ENCODE results near the gene SLC1A3.
A peak's percentile ranks its signal among the peaks of the same experiment; 100 is the strongest.
"Not testable (repeated sequence)": the region's sequence is repeated elsewhere in the genome, so short reads cannot be mapped to it uniquely, and the experiment has no call there.

The SLC1A3 gene

GRCh38 chr5:36606428-36607113, at the start of gene SLC1A3:
Gene SLC1A3 (plus strand): TSS chr5:36606606. CDS start chr5:36608424, 1,818 bp downstream.
- DNase-seq (ENCODE audit: low read depth) = peak; percentile 60

GRCh38 chr5:36558641-36559040, 47.8 kb upstream of the SLC1A3 start:
- DNase-seq (ENCODE audit: low read depth) = no peak

GRCh38 chr5:36561601-36562000, 44.8 kb upstream of the SLC1A3 start:
- no peak for DNase-seq (ENCODE audit: low read depth)

DNA sequence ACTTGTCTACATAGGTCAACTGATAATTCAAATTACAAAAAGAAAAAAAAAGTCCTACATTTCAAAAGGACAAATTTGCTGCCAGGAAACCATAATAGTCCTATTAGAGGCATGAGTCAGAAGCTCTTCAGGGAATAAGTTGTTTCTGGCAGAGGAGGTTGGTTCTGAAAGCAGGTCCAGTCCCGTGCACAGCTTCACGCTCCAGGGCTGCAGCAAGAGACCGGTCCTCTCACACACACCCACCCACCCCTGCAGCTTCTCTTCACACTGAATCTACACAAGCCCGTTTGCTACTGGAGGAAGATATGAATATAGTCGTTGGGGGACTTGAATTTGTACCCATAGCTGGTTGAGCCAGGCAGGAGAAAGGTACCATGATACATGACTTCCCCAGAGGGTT, 36.9 kb upstream of the SLC1A3 start:
- DNase-seq (ENCODE audit: low read depth) = no peak

DNA sequence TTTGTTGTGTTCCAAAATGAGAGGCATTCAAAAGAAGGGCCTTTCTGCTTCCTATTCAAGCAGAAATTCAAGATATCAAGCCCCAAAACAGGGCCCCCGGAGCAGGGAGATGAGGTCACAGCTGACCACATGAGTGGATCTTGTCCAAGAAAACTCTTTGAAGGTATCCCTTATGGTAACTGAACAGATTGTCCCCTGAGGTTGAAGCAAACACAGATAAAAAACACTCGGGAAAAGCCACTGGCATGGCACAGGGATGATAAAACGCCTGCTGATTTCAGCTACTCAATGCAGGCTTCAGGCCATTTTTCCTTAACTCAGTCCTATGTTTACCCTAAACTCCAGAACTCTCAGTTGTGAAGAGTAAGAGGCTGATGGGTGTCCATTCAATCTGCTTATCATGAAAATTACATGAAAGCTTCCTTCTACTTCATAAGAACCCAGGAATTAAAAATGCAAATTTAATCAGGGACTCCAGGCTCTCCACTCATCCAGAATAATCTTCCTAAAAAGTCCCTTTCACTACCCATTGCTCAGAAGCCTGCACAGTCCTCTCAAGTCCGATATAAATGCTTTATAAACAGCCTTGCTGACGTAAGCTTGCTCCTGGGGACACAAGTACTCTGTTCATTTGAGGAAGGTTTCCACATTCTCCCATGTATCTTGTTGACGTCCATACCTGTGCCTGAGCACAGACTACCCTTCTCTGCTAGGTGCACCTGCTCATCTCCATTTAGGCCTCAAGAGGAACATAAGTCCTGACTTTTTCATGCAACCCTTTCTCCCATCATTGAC, 35.9 kb upstream of the SLC1A3 start:
- no peak for DNase-seq (ENCODE audit: low read depth)

- no peak for DNase-seq (ENCODE audit: low read depth)
Measured at GRCh38 chr5:36571401-36572042, 34.9 kb upstream of the SLC1A3 start.

GRCh38 chr5:36573438-36573837, 33.0 kb upstream of the SLC1A3 start:
- DNase-seq (ENCODE audit: low read depth) = peak; percentile 82

GRCh38 chr5:36575361-36575781, 31.0 kb upstream of the SLC1A3 start:
- no peak for DNase-seq (ENCODE audit: low read depth)

DNA sequence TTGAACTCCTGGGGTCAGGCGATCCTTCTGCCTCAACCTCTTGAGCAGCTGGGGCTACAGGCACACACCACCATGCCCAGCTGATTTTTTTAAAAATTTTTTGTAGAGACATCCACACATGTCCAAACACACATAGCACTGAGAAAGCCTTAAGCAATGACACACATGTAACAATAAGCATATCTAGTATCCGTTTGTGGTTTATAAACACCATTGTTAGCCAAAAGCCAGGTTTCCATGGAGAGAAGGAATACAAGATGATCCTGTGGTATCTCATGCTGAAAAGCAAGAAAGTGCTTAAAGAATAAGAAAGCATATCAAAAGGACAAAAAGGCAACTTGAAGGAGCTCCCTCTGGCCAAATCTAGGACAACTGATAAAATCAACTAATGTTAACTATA, 29.7 kb upstream of the SLC1A3 start:
- no peak for DNase-seq (ENCODE audit: low read depth)

GRCh38 chr5:36579858-36580257, 26.5 kb upstream of the SLC1A3 start:
- not testable (repeated sequence) for DNase-seq (ENCODE audit: low read depth)

DNA sequence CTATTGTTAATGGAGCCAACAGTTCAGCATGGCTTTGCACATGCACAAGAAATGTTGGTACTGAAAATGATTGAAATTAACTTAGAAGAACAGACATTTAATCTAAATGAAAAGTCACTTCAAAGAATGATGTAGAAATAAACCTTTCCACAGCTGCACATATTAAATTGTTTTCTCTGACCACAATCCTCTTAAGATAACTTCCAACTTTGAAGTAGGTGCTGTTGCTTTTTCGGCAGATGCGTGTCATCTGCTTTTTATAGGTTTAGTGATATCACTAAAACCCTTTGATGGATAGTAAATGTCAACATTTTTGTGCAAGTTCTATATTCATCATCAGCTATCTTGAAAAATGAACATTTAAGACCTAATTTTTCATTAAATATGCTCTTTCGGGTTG, 25.3 kb upstream of the SLC1A3 start:
- no peak for DNase-seq (ENCODE audit: low read depth)

DNA sequence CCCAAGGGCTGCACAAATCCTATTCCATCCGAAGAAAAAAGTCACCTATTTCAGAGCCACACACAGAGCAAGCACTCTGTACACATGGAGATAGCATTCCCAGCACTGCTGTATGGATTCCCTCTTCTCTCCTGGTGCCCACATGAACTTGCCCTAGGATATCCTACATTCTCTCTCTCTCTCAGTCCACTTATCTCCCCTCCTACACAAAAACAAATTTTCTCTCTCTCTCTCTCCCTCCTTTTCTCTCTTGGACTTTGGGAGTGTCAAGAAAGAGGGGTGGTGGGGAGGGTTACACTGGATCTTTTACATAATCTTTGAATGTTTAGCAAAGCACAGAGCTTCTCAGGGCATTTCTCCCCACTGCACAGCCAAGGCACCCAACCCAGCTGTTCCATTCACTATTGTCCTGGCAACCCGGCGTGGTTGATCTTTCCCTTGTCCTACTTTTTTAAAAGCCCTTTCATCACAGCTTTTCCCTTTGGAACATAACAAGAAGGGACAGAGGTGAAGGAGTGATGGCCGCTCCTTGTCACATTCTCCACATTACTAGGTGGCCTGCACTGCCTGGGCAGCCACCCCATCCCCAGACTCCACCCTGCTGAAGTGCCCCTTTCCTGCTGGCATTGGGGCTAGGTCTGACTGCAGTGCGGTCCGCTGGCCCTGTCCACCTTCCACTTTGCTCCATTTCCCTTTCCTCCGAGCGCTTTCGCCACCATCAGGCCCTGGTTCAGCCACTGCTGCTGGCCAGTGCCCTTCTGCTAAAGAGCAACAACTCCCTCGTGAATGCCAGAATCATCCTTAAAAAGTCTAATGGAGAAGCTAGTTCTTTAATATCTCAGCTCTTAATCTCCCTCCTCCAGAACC, 22.2 kb upstream of the SLC1A3 start:
- DNase-seq (ENCODE audit: low read depth) = no peak

DNA sequence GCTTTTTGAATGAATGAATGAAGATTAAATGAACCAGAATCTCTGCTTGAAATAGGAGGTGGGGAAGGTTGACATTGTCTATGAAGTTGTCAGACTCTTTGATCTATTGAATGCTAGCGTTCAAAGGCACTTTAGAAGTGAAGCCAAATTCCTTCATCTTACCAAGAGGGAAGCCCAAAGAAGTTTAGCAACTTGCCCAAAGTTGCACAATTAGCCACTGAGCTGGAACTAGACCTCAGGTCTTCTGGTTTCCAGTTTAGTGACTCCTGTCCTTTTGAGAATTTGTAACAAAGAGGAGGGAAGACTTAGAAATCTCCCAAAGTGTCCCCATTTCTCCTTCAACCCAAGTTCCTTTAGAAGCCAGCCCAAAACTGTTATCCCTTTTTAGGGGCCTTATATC, 20.7 kb upstream of the SLC1A3 start:
- DNase-seq (ENCODE audit: low read depth) = no peak

DNA sequence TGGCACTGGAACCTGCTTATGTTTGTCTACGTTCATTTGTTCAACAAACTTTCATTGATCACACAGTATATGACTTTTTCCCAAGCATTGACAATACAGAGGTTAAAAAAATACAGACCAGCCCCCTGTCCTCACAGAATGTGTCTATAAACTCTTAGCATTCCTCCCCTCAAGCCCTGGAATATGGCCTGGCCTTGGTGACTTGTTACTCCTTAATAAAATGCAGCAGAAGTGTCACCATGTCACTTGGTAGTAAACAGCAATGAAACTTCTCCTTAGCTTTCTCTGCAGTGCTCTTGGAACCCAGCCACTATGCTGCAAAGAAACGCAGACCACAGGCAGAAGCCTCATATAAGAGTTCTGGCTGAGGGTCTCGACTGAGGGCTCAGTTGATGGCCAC, 19.1 kb upstream of the SLC1A3 start:
- no peak for DNase-seq (ENCODE audit: low read depth)

DNA sequence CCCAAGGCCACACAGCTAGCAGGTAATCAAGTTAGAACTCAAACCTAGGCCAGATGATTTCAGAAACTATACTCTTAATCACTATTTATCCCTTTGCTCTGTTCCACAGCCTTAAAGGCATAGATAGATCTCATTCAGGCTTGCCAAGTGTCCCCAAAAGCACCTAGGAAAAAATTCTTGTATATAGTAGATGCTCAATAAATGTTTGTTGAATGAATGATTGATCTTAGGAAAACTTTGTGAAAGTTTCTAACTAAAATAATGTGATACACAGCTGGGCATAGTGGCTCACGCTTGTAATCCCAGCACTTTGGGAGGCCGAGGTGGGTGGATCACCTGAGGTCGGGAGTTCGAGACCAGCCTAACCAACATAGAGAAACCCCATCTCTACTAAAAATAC, 16.7 kb upstream of the SLC1A3 start:
- not testable (repeated sequence) for DNase-seq (ENCODE audit: low read depth)

DNA sequence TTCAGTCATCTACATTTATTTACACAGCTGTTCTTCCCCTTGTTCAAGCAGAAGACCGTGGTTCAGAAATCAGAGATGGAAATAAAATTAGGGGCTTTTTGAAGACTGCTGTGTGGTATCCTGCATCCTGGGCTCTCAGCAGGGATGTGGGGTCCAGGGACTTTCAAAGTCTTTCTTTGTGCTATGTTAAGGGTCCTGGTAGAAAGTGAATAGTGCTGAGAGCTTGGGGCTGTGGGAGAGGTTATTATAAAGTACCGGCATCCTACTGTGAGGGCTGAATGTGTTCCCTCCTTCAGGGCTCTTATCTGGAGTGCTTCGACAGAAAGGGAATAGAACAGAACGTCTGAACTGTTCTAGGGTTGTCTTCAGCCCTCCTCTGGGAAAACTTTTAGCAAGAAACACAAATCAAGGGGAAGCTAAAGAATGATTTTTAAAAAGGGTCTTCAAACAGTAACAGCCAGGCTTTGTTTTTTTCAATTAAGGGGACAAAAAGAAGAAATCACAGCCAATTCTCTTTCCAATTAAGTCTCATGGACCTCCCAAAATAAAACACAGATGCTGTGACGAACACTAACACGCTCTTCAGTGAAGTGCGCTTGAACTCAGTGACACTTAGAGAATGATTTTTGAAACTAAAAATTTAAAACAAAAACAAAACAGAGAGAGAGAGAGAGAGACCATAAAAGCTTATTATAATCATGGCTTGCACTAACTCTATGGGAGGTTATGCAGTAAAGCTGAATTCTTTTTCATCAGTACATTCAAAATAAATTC, 15.7 kb upstream of the SLC1A3 start:
- DNase-seq (ENCODE audit: low read depth) = no peak

DNA sequence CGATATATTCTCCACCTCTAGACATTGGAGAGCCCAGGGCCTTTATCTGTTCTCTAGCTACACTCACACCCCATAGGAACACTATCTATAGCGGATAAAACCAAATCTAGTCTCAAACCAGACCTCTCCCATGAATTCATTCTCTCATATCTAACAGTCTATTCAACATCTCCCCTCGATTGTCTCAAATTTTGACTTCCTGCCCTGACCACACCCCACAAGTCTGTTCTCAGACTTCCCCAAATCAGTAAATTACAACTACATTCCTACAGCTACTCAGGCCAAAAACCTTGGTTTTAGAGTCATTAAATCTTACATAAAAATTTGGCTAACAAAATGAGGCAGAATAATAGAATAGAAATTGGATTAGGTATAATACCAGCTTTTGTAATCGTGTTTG, 12.5 kb upstream of the SLC1A3 start:
- DNase-seq (ENCODE audit: low read depth) = no peak

DNA sequence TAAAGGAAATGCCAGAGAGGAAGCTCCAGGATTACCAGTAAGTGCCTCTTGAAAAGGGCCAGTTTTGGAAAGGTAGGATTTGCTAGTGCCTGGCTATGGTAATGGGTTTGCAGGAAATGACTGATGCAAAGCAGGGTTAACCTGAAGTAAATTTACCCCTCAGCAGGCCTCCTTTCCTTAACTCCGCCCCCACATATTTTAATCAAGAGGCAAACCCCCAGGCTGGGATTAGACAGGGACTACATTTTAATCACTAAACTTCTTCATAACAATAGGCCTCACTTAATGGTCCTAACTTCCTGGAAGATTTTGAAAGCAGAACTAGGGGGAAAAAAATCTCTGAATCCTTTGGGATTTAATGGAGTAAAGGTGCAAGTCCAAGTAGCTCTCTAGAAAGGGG, 10.2 kb upstream of the SLC1A3 start:
- DNase-seq (ENCODE audit: low read depth) = no peak

- DNase-seq (ENCODE audit: low read depth) = no peak
Measured at GRCh38 chr5:36596756-36597155, 9.7 kb upstream of the SLC1A3 start.

GRCh38 chr5:36598045-36598444, 8.4 kb upstream of the SLC1A3 start:
- no peak for DNase-seq (ENCODE audit: low read depth)
